Endothelial cell of umbilical vein (primary cell): ENCODE results near the gene ARMC8. TPM values are rescaled to one million over a fixed set of nuclear protein-coding genes. Genes with fewer than 3 reads are reported as not detected.

Source experiments
- BruUV-seq: library from RNA; stranded (reverse); fragments of 400-500 nt; replicated peaks from 2 replicates; lab custom pipeline; 2021; lab: Mats Ljungman, UMichigan
- CTCF ChIA-PET: fragments of 300-600, 350-600 bp; sonication (Branson Sonifier 250); formaldehyde crosslinking; loops from one replicate; lab custom pipeline; 2021; ENCODE audit warnings: antibody characterized with exemption, inconsistent platforms; lab: Charles Lee
- POLR2A ChIA-PET: fragments of 300-600, 350-600 bp; sonication (Branson Sonifier 250); formaldehyde crosslinking; loops from one replicate; lab custom pipeline; 2021; ENCODE audit warnings: antibody characterized with exemption, inconsistent platforms; lab: Charles Lee
- DNase-seq: peaks from one replicate; pipeline ENCODE4 v3.0.0-alpha.2; 2011; ENCODE audit warnings: low read depth, low spot score
- FAIRE-seq: peaks from 2 replicates; lab custom pipeline; 2011; peaks lifted over from hg19 to GRCh38; lab: Jason Lieb, UNC
- H2AFZ ChIP-seq: 2 replicates; pipeline ENCODE4 v1.6.0; 2012; ENCODE audit warnings: low read depth, low read length, control low read depth, inconsistent platforms
- H3K27ac ChIP-seq: 2 replicates; pipeline ENCODE4 v1.5.1; 2011; ENCODE audit warnings: low read depth, mild to moderate bottlenecking, control low read depth, low read length, moderate library complexity; ENCODE audit not compliant: insufficient read depth
- H3K27me3 ChIP-seq, 2 experiments: 2 replicates each; pipeline versions ENCODE4 v1.6.0 to v1.6.1; 2011; ENCODE audit warnings: low read length in 2 of 2, mixed read lengths in 1 of 2; ENCODE audit not compliant: control insufficient read depth in 2 of 2, insufficient read depth in 2 of 2
- H3K36me3 ChIP-seq, 2 experiments: 2 replicates in 1 of 2; 3 replicates in 1 of 2; pipeline ENCODE4 v1.5.1; 2011; ENCODE audit warnings: low read length in 2 of 2, mild to moderate bottlenecking in 1 of 2, moderate library complexity in 1 of 2; ENCODE audit not compliant: control insufficient read depth in 2 of 2, insufficient read depth in 2 of 2; ENCODE audit errors: extremely low read depth in 1 of 2
- H3K4me1 ChIP-seq: 3 replicates; pipeline ENCODE4 v1.5.1; 2011; ENCODE audit warnings: mild to moderate bottlenecking, low read length; ENCODE audit not compliant: control insufficient read depth, insufficient read depth; ENCODE audit errors: extremely low read depth
- H3K4me2 ChIP-seq: 2 replicates; pipeline ENCODE4 v1.6.1; 2011; ENCODE audit warnings: low read length, control low read depth, mixed read lengths; ENCODE audit not compliant: insufficient read depth
- H3K4me3 ChIP-seq, 3 experiments: fragments of 200-600 bp in 1 of 3; sonication (generic), shearing (Covaris generic) in 1 of 3; replicated peaks in 1 of 3; 2 replicates each; pipeline ENCODE4 v1.5.1; 2011 to 2016; ENCODE audit warnings: control low read depth in 3 of 3, low read length in 3 of 3, mild to moderate bottlenecking in 2 of 3, inconsistent platforms in 1 of 3, low read depth in 1 of 3, moderate library complexity in 1 of 3; ENCODE audit not compliant: insufficient read depth in 1 of 3
- H3K79me2 ChIP-seq: 2 replicates; pipeline ENCODE4 v1.6.0; 2012; ENCODE audit warnings: low read length, inconsistent platforms; ENCODE audit not compliant: control insufficient read depth, insufficient read depth
- H3K9ac ChIP-seq: replicated peaks from 2 replicates; pipeline ENCODE3; 2011; ENCODE audit warnings: low read length, control low read depth; ENCODE audit not compliant: insufficient read depth; ENCODE audit errors: extremely low read depth
- H3K9me1 ChIP-seq: replicated peaks from 3 replicates; pipeline ENCODE4 v1.6.0; 2011; ENCODE audit warnings: mild to moderate bottlenecking, low read length; ENCODE audit not compliant: control insufficient read depth, insufficient read depth; ENCODE audit errors: extremely low read depth
- H3K9me3 ChIP-seq: replicated peaks from 2 replicates; pipeline ENCODE4 v1.5.1; 2012; ENCODE audit warnings: low read length, inconsistent platforms; ENCODE audit not compliant: control insufficient read depth, insufficient read depth
- H4K20me1 ChIP-seq: replicated peaks from 2 replicates; pipeline ENCODE3; 2011; ENCODE audit warnings: mild to moderate bottlenecking, low read length; ENCODE audit not compliant: control insufficient read depth, insufficient read depth; ENCODE audit errors: extremely low read depth
- CTCF ChIP-seq, 2 donors: IDR thresholded peaks; 1 replicate in 1 of 2; 2 replicates in 1 of 2; pipeline ENCODE4 v1.5.1; 2011; ENCODE audit warnings: low read length in 2 of 2, mild to moderate bottlenecking in 2 of 2, moderate library complexity in 2 of 2, control low read depth in 1 of 2, inconsistent platforms in 1 of 2, low read depth in 1 of 2; ENCODE audit not compliant: insufficient read depth in 1 of 2; ENCODE audit errors: extremely low read depth in 1 of 2
- EZH2 ChIP-seq: IDR thresholded peaks from 2 replicates; pipeline ENCODE4 v1.6.1; 2012; ENCODE audit warnings: borderline replicate concordance, low read depth, mild to moderate bottlenecking, moderate library complexity, low read length, inconsistent platforms; ENCODE audit not compliant: severe bottlenecking
- FOS ChIP-seq: IDR thresholded peaks from 2 replicates; pipeline ENCODE4 v1.6.1; 2011; ENCODE audit warnings: mild to moderate bottlenecking, low read length, moderate library complexity, borderline replicate concordance; ENCODE audit not compliant: insufficient read depth
- GATA2 ChIP-seq: IDR thresholded peaks from 2 replicates; pipeline ENCODE4 v1.7.0; 2011; ENCODE audit warnings: low read depth, mild to moderate bottlenecking, moderate library complexity, mixed read lengths, low read length; ENCODE audit not compliant: insufficient read length, insufficient read depth
- JUN ChIP-seq: IDR thresholded peaks from 2 replicates; pipeline ENCODE4 v1.6.1; 2011; ENCODE audit warnings: borderline replicate concordance, low read depth; ENCODE audit not compliant: insufficient read length, insufficient read depth
- MAX ChIP-seq: IDR thresholded peaks from 2 replicates; pipeline ENCODE4 v1.6.1; 2011; ENCODE audit not compliant: insufficient read depth, insufficient read length
- MYC ChIP-seq: IDR thresholded peaks from one replicate; pipeline ENCODE4 v1.6.1; 2011; ENCODE audit warnings: mild to moderate bottlenecking, low read depth, low read length
- POLR2A ChIP-seq: IDR thresholded peaks from 2 replicates; pipeline ENCODE4 v1.6.1; 2012; ENCODE audit warnings: low read depth, mild to moderate bottlenecking, control low read depth, low read length
- POLR2AphosphoS5 ChIP-seq: IDR thresholded peaks from 2 replicates; pipeline ENCODE4 v1.6.1; 2012; ENCODE audit warnings: low read depth, mild to moderate bottlenecking, control low read depth, low read length, moderate library complexity; ENCODE audit not compliant: insufficient read depth
- dilution Hi-C: fragments of 300-500 bp; cut with MboI; formaldehyde crosslinking; loops from one replicate; pipeline ENCODE4 v1.15.0; 2019; ENCODE audit warnings: low sequenced_read_pairs; ENCODE audit not compliant: extremely low pct_ligation_motif_present
- intact Hi-C: fragments of 100-400 bp; cut with micrococcal nuclease; formaldehyde crosslinking; loops from one replicate; pipeline ENCODE4 v1.10.0; 2022
- polyA plus RNA-seq, 4 experiments: library from polyadenylated mRNA; depleted of rRNA in 3 of 4; stranded (reverse) in 3 of 4; unstranded in 1 of 4; fragments of >200 nt; gene quantifications; 2 replicates each; pipeline versions ENCODE4 v1.2.1 to v1.2.3, GENCODE V29; 2011 to 2012; ENCODE audit warnings: missing spikeins in 1 of 4
- total RNA-seq: library from RNA; stranded (reverse); gene quantifications from 2 replicates; pipeline ENCODE4 v1.2.3, GENCODE V29; 2021

Gene ARMC8
- total and polyA plus RNA-seq, 2 donors (not counting 3 experiments of a cell fraction or from before 2014, with no cell fraction given): 39.6 to 46.0 TPM

GRCh38 chr3:138265745-138266144, 78.6 kb downstream of the ARMC8 start:
- BruUV-seq: no TSS peak
- POLR2A ChIA-PET: no interaction called here

More at GRCh38 chr3:138265745-138266144, 78.6 kb downstream of the ARMC8 start:
- Histone ChIP-seq H3K4me2 (no peak overlapping the region), H3K9ac (no peak overlapping the region), H4K20me1 (no peaks in the 10 kb centered on the region), H3K9me3 (no peaks in the 10 kb centered on the region), H3K79me2 (no peaks in the 10 kb centered on the region), H3K9me1 (no peaks in the 10 kb centered on the region), H3K4me1 (no peaks in the 10 kb centered on the region), H3K27ac (no peak overlapping the region), H3K36me3 (peaks cover 3 to 7% of the 10 kb centered on the region in 2 experiments), H3K27me3 (no peaks in the 10 kb centered on the region), H2AFZ (no peak overlapping the region), H3K4me3 (no peak overlapping the region)
- TF ChIP-seq FOS (no peak), MAX (no peak), CTCF (IDR thresholded peaks at IDR 0.05; ENCODE audit: extremely low read depth in 1 of 2, insufficient read depth in 1 of 2, low read depth in 1 of 2, low read length in 2 of 2) (no peak), POLR2AphosphoS5 (no peak), GATA2 (no peak), POLR2A (no peak), EZH2 (no peak), JUN (no peak), MYC (no peak)
- no peak for FAIRE-seq
- intact Hi-C loops: no loop called here
- dilution Hi-C loops: no loop called here
- DNase-seq: no peak
- CTCF ChIA-PET: no interaction called here
